Stimulated activated CD4-positive, alpha-beta T cell treated with anti-CD3 and anti-CD28 coated beads, Interleukin-4, amount 100 ng/mL, for 24 hours (primary cell): ENCODE measurements around the gene SLC2A10.

ENCODE experiments used
- DNase-seq: peaks from one replicate; pipeline ENCODE4 v3.0.0-alpha.2; 2020

SLC2A10 gene

DNA sequence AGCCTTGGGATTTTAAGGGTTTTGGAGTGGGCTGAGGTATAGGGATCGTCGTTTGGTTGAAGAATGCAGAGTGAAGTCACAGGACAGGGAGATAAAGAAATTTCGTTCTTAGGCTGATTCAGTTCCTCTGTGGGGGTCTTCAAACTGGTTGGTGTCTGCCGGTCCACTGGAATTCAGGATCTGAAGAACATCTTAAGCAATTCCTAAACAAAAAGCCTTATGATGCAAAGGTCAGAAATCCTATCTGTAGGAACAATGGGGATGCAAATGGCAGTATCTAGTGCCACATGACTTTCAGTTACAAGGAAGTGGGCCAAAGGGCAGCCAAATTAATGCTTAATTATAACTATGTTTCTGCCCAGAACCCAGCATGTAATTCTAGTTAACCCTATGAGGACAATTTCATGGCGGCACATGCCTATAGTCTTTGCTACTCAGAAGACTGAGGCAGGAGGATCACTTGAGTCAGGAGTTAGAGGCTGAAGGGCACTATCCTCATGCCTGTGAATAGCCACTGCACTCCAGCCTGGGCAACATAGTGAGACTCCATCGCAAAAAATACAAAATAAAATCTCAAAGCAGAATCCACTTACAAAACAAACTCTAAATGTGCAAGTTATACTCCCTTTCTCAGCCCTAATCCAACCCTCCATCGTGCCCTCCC lies 4.6 kb upstream of the SLC2A10 start:
- no peak for DNase-seq

DNA sequence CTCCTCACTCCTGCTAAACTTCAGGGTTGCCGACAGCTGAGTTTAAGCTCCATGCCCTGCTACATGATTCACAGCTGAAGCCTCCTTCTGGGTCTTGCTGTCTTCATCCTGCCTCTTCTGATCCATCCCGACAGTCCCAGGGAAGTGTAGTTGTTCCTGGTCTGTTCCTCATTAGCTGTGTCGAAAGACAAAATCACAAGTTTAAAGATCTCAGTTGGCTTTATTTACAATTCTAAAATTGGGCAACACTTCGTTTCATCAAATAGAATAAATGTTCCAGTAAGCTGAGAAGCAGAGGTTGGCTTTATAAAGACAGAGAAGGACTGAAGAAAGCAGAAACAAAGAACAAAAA lies 4.1 kb upstream of the SLC2A10 start:
- DNase-seq: no peak

- no peak for DNase-seq
Observed at GRCh38 chr20:46706242-46706641, 3.2 kb upstream of the SLC2A10 start.

GRCh38 chr20:46708172-46708860 lies 1.1 kb upstream of the SLC2A10 start:
- DNase-seq: no peak

DNA sequence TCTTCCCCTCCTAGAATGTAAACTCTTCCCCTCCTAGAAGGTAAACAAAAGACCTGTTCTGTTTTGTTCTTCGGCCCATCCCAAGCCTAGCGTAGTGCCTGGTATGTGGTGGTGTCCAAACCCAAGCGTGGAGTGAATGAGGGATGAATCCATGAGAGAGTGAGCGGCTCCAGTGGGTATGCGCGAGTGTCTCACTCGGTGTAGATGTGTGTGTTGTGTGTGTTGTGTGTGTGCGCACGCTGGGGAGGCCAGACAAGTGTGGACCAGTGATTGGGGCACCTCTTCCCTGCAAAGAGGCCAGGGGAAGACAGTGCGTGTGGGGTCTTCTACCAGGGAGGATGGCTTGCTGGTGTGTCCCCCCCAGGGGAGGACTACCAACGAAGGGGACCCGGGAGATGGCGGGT lies 392 bp upstream of the SLC2A10 start:
- DNase-seq: no peak

- no peak for DNase-seq
Observed at GRCh38 chr20:46710153-46710913, 884 bp downstream of the SLC2A10 start.

- no peak for DNase-seq
Observed at GRCh38 chr20:46712056-46712636, 2.7 kb downstream of the SLC2A10 start.

DNA sequence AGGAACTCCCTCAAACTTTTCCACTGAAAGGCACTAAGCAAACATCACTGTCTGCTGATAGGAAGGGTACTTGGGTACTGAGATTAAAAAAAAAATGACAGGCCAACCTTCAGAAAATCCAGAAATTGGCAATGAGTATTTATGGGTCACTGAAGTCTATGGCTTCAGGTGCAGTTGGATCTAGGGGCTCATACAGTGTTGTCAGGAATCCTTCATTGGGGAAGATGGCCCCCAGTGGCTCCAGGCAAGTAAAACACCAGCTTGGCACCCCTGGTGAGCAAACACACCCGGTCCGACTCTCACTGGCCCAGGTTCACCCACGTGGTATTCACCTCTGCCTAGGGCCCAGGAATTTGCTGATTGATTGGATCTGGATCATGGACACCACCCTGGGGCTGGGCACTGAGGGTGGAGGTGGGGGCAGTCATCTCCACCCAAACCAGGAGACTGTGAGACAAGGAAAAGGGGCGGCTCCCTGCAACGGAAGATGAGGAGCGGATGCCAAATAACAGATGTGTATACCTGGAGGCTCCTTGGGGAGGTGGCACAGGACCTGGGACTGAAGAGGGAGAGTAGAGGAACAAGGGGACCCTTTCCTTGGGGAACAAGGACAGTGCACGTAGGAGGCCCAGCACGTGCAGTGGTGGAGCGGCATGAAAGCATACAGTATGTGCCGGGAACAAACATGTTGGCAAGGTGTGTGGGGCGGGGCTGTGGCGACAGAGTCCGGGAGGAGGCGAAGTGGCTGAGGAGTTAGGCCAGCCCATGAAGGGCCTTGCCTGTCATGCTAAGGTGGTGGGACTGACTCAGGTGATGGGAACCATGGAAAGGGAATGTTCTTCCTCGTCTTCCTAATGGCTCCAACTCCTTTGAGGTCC lies 4.7 kb downstream of the SLC2A10 start:
- DNase-seq: no peak

GRCh38 chr20:46715292-46715756 lies 5.9 kb downstream of the SLC2A10 start:
- DNase-seq: no peak

DNA sequence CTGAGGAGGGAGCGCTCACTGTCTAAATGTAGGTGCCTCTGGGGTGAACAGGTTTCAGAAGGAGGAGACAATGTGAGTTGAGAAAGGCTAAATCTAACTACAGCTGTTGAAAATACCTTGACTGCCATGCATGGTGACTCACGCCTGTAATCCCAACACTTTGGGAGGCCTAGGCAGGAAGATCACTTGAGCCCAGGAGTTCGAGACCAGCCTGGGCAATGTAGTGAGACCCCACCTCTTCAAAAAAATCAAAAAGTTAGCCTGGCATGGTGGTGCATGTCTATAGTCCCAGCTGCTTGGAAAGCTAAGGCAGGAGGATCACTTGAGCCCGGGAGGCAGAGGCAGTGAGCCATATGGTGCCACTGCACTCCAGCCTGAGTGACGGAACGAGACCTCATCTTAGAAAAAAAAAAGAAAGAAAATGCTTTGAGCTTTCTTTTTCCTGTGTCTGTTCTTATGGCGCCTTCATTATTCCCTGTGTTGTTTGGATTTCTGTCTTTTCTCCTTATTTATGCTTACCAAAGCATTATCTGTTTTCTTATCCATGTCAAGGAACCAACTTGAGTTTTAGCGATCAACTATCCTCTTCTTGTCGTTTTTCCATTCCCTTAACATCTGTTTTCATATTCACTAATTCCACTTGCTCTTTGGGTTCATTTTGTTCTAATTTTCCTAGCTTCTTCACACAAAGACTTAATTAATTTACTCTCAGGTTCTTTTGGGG lies 8.5 kb downstream of the SLC2A10 start:
- DNase-seq: no peak

GRCh38 chr20:46720019-46720418 lies 10.6 kb downstream of the SLC2A10 start:
- DNase-seq: no peak

DNA sequence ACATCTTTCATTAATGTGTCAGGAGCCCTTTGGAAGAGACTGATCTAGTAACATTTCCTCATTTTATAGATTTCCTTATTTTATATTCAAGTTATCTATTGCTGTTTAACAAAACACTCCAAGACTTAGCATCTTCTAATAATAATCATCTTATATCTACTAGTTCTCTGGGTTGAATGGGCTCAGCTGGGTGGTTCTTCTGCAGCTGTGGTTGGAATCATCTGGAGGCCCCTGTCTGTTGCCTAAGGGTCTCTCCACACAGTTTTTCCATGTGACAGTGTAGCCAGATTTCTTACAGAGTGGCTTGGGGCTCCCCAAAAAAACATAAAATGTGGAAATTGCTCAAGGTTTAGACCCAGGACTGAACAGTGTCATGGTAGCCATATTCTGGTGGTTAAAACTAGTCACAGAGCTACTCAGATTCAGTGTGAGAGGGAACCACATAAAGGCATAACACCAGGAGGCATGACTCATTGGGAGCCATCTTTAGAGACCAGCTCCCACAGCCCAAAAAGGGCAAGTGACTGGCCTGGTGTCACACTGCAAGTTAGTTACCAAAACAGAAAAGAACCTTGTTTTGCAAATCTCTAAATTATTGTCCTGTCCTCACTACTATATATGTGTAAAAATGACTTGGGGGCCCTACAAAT lies 11.5 kb downstream of the SLC2A10 start:
- no peak for DNase-seq

DNA sequence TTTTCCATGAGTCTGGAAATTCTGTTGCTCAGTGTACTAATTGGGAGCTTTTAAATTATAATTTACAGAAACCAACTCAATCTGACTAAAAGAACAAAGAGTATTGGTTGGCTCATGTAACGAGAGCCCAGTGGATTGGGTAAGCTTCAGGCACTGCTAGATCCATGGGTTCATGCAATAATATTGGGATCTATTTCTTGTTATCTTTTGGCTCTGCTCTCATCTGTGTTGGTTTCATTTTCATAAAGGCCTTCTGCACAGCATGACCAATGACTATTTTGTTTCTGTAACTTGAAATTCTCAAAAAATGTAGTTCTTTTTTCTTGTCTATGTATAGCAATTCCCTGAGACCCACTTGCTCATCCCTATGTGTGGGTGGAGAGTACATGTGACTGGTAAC lies 12.0 kb downstream of the SLC2A10 start:
- no peak for DNase-seq

GRCh38 chr20:46722450-46722849 lies 13.0 kb downstream of the SLC2A10 start:
- no peak for DNase-seq

DNA sequence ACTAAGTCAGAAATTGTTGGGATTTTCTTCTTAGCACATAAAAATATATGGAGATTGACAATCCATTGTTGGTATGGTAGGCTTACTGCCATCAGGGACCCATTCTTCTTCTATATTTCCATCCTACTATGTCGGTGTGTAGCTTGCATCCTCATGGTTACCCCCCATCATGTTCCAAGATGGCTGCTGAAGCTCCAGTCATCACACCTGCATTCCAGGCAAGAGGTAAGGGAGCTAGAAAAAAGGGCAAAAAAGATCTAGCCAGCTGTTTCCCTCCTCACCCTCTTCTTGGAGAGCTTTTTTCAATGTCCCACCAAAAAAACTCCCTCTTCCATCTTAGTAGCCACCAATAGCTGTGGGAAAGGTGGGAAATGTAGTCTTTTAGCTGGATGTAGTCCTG lies 13.6 kb downstream of the SLC2A10 start:
- DNase-seq: no peak

DNA sequence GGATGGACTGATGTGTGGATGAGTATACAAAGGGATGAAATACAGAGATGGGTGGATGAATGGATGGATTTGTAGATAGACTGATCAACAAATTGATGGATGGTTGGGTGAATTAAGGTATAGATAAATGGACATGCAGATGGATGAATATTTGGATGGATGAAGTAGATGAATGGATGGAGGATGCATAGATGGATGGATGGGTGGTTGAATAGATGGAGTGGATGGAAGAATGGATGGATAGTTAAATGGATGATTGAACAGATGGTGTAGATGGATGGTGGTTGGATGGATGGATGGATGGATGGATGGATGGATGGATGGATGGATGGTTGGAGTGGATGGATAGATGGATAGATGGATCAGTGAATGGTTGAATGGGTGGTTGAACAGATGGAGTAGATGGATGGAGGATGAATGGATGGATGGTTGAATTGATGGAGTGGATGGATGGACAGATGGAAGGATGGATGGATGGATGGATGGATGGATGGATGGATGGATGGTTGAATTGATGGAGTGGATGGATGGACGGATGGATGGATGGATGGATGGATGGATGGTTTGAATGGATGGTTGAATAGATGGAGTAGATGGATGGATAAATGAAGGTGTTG lies 15.0 kb downstream of the SLC2A10 start:
- no peak for DNase-seq

DNA sequence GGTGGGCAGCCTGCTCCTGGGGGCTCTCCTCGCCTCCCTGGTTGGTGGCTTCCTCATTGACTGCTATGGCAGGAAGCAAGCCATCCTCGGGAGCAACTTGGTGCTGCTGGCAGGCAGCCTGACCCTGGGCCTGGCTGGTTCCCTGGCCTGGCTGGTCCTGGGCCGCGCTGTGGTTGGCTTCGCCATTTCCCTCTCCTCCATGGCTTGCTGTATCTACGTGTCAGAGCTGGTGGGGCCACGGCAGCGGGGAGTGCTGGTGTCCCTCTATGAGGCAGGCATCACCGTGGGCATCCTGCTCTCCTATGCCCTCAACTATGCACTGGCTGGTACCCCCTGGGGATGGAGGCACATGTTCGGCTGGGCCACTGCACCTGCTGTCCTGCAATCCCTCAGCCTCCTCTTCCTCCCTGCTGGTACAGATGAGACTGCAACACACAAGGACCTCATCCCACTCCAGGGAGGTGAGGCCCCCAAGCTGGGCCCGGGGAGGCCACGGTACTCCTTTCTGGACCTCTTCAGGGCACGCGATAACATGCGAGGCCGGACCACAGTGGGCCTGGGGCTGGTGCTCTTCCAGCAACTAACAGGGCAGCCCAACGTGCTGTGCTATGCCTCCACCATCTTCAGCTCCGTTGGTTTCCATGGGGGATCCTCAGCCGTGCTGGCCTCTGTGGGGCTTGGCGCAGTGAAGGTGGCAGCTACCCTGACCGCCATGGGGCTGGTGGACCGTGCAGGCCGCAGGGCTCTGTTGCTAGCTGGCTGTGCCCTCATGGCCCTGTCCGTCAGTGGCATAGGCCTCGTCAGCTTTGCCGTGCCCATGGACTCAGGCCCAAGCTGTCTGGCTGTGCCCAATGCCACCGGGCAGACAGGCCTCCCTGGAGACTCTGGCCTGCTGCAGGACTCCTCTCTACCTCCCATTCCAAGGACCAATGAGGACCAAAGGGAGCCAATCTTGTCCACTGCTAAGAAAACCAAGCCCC lies 16.0 kb downstream of the SLC2A10 start:
- no peak for DNase-seq

- DNase-seq: no peak
Observed at GRCh38 chr20:46731770-46732169, 22.3 kb downstream of the SLC2A10 start.

DNA sequence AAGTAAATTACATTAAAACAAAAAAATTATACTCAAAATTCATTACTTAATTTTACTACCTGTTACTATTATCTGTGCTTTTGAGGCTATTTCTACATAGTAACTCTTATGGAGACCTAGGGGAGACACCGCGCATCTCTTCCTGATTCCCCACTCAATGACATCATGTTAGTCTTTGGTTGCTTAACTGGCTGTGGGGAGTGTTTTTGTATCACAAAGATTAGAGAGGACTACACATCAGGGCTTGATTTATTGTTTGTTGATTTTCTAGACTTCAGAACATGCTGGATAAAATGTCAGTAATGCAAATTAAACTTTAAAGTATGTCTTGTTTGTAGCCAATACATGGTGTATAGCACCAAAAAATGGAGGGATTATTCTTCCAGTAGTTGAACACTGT lies 26.0 kb downstream of the SLC2A10 start:
- DNase-seq: no peak
